HUES48 (cell line): Measurements from ENCODE around the gene STARD3.

Experiments
- H3K27ac ChIP-seq: one replicate; pipeline ENCODE4 v1.7.0; 2013; ENCODE audit warnings: low read depth, low read length, inconsistent platforms
- H3K27me3 ChIP-seq: 2 replicates; pipeline ENCODE4 v1.6.1; 2013; ENCODE audit warnings: mild to moderate bottlenecking, low read length; ENCODE audit not compliant: control insufficient read depth, insufficient read depth
- H3K36me3 ChIP-seq: 2 replicates; pipeline ENCODE4 v1.6.1; 2013; ENCODE audit warnings: low read length; ENCODE audit not compliant: control insufficient read depth, insufficient read depth
- H3K4me1 ChIP-seq: 2 replicates; pipeline ENCODE4 v1.6.1; 2013; ENCODE audit warnings: mild to moderate bottlenecking, low read length; ENCODE audit not compliant: control insufficient read depth, insufficient read depth
- H3K4me3 ChIP-seq: 2 replicates; pipeline ENCODE4 v1.5.1; 2013; ENCODE audit warnings: mild to moderate bottlenecking, low read depth, low read length
- H3K9ac ChIP-seq: 2 replicates; pipeline ENCODE4 v1.6.1; 2013; ENCODE audit warnings: mild to moderate bottlenecking, low read depth, low read length, moderate library complexity
- H3K9me3 ChIP-seq: 2 replicates; pipeline ENCODE4 v1.6.1; 2013; ENCODE audit warnings: low read length; ENCODE audit not compliant: control insufficient read depth, insufficient read depth

The STARD3 gene

GRCh38 chr17:39599004-39599664 lies 37.8 kb upstream of the STARD3 start:
- Histone ChIP-seq H3K36me3 (no peaks in the 10 kb centered on the region), H3K9ac (no peak overlapping the region), H3K4me1 (peaks cover 39% of the 10 kb centered on the region)

GRCh38 chr17:39599665-39600231 lies 37.2 kb upstream of the STARD3 start:
- no peak overlapping the region for H3K9ac ChIP-seq
- H3K27ac ChIP-seq = no peak overlapping the region
- no peak overlapping the region for H3K4me3 ChIP-seq
- H3K4me1 ChIP-seq = peaks cover 39% of the 10 kb centered on the region
- H3K9me3 ChIP-seq = no peaks in the 10 kb centered on the region
- peaks cover 100% of the 10 kb centered on the region for H3K27me3 ChIP-seq
- no peaks in the 10 kb centered on the region for H3K36me3 ChIP-seq

More at GRCh38 chr17:39599004-39599664, 37.8 kb upstream of the STARD3 start:
- Histone ChIP-seq H3K27ac (no peak overlapping the region), H3K27me3 (peaks cover 100% of the 10 kb centered on the region), H3K9me3 (no peaks in the 10 kb centered on the region), H3K4me3 (no peak overlapping the region)

GRCh38 chr17:39600288-39600996 lies 36.5 kb upstream of the STARD3 start:
- Histone ChIP-seq H3K4me3 (no peak overlapping the region), H3K36me3 (no peaks in the 10 kb centered on the region), H3K27me3 (peaks cover 100% of the 10 kb centered on the region), H3K27ac (no peak overlapping the region), H3K4me1 (peaks cover 38% of the 10 kb centered on the region), H3K9me3 (no peaks in the 10 kb centered on the region), H3K9ac (no peak overlapping the region)

GRCh38 chr17:39600997-39601597 lies 35.8 kb upstream of the STARD3 start:
- Histone ChIP-seq H3K36me3 (no peaks in the 10 kb centered on the region), H3K9ac (no peak overlapping the region), H3K9me3 (no peaks in the 10 kb centered on the region), H3K4me1 (peaks cover 42% of the 10 kb centered on the region), H3K27ac (no peak overlapping the region), H3K27me3 (peaks cover 100% of the 10 kb centered on the region), H3K4me3 (no peak overlapping the region)

GRCh38 chr17:39601758-39602532 lies 35.0 kb upstream of the STARD3 start:
- Histone ChIP-seq H3K9ac (no peak overlapping the region), H3K4me3 (no peak overlapping the region), H3K27me3 (peaks cover 100% of the 10 kb centered on the region)

GRCh38 chr17:39602533-39603303 lies 34.2 kb upstream of the STARD3 start:
- Histone ChIP-seq H3K4me3 (no peak overlapping the region), H3K36me3 (no peaks in the 10 kb centered on the region), H3K4me1 (peaks cover 42% of the 10 kb centered on the region)

More at GRCh38 chr17:39601758-39602532, 35.0 kb upstream of the STARD3 start:
- Histone ChIP-seq H3K36me3 (no peaks in the 10 kb centered on the region), H3K4me1 (peaks cover 43% of the 10 kb centered on the region), H3K27ac (no peak overlapping the region), H3K9me3 (no peaks in the 10 kb centered on the region)

GRCh38 chr17:39603304-39604016 lies 33.5 kb upstream of the STARD3 start:
- H3K4me3 ChIP-seq = peak overlapping the region; percentile 33
- peaks cover 42% of the 10 kb centered on the region for H3K4me1 ChIP-seq
- H3K36me3 ChIP-seq = no peaks in the 10 kb centered on the region
- no peak overlapping the region for H3K27ac ChIP-seq
- H3K9ac ChIP-seq = no peak overlapping the region
- peaks cover 100% of the 10 kb centered on the region for H3K27me3 ChIP-seq
- no peaks in the 10 kb centered on the region for H3K9me3 ChIP-seq

More at GRCh38 chr17:39602533-39603303, 34.2 kb upstream of the STARD3 start:
- H3K27me3 ChIP-seq = peaks cover 100% of the 10 kb centered on the region
- no peaks in the 10 kb centered on the region for H3K9me3 ChIP-seq
- H3K9ac ChIP-seq = no peak overlapping the region
- no peak overlapping the region for H3K27ac ChIP-seq

- Histone ChIP-seq H3K27ac (no peak overlapping the region), H3K9me3 (no peaks in the 10 kb centered on the region), H3K4me3 (peak overlapping the region; percentile 43), H3K9ac (no peak overlapping the region), H3K36me3 (no peaks in the 10 kb centered on the region), H3K27me3 (peaks cover 100% of the 10 kb centered on the region), H3K4me1 (peaks cover 33% of the 10 kb centered on the region)
Observed at GRCh38 chr17:39604911-39605491, 31.9 kb upstream of the STARD3 start.

- Histone ChIP-seq H3K4me1 (peaks cover 33% of the 10 kb centered on the region), H3K27me3 (peaks cover 99% of the 10 kb centered on the region), H3K9ac (no peak overlapping the region), H3K9me3 (no peaks in the 10 kb centered on the region), H3K27ac (no peak overlapping the region), H3K36me3 (no peaks in the 10 kb centered on the region), H3K4me3 (peak overlapping the region; percentile 43; the same call in 1 of the 2 replicates)
Observed at GRCh38 chr17:39605492-39606433, 31.2 kb upstream of the STARD3 start.
